Measurements from ENCODE around the gene DAPK2. TPM values are rescaled to one million over a fixed set of nuclear protein-coding genes. Genes with fewer than 3 reads are reported as not detected.

Gene DAPK2
- total and polyA plus RNA-seq, 2 of the 13 experiments (the other 11 are each of a cell fraction or from before 2014, with no cell fraction given), result 0.33 to 0.63 TPM

DNA sequence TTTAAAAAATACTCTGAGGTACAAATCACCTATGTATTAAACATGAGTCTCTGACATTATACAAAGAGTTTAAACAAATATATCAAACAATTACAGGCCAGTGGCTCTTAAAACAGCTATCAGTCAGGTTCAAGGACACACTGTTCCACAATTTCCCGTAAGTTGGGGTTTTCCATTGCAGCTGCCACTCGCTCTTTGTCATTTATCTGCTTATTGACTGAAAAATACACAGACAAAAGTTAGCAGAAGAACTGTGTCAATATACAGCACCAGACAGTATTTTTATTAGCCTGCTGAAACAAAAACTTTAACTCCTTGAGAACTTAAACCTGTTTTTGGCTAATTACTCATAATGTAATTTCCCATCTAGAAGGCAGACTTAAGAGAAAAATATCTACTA, 26.5 kb upstream of the DAPK2 start (continued):
- no peak for TF ChIP-seq ZFP62 (CRISPR knock-in tag; IDR thresholded peaks at IDR 0.05)
- TF ChIP-seq NR2F2 (IDR thresholded peaks at IDR 0.05; ENCODE audit: borderline replicate concordance, low read depth), result peak; percentile 78; the same call in 1 of the 2 replicates
- TF ChIP-seq, protein P1, sequence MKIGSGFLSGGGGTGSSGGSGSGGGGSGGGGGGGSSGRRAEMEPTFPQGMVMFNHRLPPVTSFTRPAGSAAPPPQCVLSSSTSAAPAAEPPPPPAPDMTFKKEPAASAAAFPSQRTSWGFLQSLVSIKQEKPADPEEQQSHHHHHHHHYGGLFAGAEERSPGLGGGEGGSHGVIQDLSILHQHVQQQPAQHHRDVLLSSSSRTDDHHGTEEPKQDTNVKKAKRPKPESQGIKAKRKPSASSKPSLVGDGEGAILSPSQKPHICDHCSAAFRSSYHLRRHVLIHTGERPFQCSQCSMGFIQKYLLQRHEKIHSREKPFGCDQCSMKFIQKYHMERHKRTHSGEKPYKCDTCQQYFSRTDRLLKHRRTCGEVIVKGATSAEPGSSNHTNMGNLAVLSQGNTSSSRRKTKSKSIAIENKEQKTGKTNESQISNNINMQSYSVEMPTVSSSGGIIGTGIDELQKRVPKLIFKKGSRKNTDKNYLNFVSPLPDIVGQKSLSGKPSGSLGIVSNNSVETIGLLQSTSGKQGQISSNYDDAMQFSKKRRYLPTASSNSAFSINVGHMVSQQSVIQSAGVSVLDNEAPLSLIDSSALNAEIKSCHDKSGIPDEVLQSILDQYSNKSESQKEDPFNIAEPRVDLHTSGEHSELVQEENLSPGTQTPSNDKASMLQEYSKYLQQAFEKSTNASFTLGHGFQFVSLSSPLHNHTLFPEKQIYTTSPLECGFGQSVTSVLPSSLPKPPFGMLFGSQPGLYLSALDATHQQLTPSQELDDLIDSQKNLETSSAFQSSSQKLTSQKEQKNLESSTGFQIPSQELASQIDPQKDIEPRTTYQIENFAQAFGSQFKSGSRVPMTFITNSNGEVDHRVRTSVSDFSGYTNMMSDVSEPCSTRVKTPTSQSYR (CRISPR knock-in tag; IDR thresholded peaks at IDR 0.05; ENCODE audit: borderline replicate concordance), result peak; percentile 56; the same call in 1 of the 2 replicates
- no peak for TF ChIP-seq ZNF446 (CRISPR knock-in tag; IDR thresholded peaks at IDR 0.05)
- TF ChIP-seq HNRNPUL1 (IDR thresholded peaks at IDR 0.05; ENCODE audit: low read depth, low read length), result peak; percentile 34; the same call in 1 of the 2 replicates
- TF ChIP-seq, protein P2, sequence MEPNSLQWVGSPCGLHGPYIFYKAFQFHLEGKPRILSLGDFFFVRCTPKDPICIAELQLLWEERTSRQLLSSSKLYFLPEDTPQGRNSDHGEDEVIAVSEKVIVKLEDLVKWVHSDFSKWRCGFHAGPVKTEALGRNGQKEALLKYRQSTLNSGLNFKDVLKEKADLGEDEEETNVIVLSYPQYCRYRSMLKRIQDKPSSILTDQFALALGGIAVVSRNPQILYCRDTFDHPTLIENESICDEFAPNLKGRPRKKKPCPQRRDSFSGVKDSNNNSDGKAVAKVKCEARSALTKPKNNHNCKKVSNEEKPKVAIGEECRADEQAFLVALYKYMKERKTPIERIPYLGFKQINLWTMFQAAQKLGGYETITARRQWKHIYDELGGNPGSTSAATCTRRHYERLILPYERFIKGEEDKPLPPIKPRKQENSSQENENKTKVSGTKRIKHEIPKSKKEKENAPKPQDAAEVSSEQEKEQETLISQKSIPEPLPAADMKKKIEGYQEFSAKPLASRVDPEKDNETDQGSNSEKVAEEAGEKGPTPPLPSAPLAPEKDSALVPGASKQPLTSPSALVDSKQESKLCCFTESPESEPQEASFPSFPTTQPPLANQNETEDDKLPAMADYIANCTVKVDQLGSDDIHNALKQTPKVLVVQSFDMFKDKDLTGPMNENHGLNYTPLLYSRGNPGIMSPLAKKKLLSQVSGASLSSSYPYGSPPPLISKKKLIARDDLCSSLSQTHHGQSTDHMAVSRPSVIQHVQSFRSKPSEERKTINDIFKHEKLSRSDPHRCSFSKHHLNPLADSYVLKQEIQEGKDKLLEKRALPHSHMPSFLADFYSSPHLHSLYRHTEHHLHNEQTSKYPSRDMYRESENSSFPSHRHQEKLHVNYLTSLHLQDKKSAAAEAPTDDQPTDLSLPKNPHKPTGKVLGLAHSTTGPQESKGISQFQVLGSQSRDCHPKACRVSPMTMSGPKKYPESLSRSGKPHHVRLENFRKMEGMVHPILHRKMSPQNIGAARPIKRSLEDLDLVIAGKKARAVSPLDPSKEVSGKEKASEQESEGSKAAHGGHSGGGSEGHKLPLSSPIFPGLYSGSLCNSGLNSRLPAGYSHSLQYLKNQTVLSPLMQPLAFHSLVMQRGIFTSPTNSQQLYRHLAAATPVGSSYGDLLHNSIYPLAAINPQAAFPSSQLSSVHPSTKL (CRISPR knock-in tag; IDR thresholded peaks at IDR 0.05), result peak; percentile 99
- TF ChIP-seq AKAP8 (CRISPR knock-in tag; IDR thresholded peaks at IDR 0.05), result no peak
- TF ChIP-seq CAMTA2 (CRISPR knock-in tag; IDR thresholded peaks at IDR 0.05; ENCODE audit: borderline replicate concordance), result no peak
- no peak for TF ChIP-seq FIP1L1 (IDR thresholded peaks at IDR 0.05; ENCODE audit: borderline replicate concordance, insufficient read depth, low read depth, low read length)
- no peak for TF ChIP-seq NAIF1 (CRISPR knock-in tag; IDR thresholded peaks at IDR 0.05; ENCODE audit: borderline replicate concordance)
- peak; percentile 97 for TF ChIP-seq ZNF652 (CRISPR knock-in tag; IDR thresholded peaks at IDR 0.05; ENCODE audit: borderline replicate concordance, low read depth)
- 0 out of 2 replicates have a peak, but pooled peaks have one; percentile 63 for TF ChIP-seq KDM4B (CRISPR knock-in tag; IDR thresholded peaks at IDR 0.05)
- TF ChIP-seq PAXIP1 (CRISPR knock-in tag; conservative IDR thresholded peaks at IDR 0.05), result peak; percentile 91
- no peak for TF ChIP-seq MATR3 (CRISPR knock-in tag; IDR thresholded peaks at IDR 0.05)
- no peak for TF ChIP-seq RBM39 (IDR thresholded peaks at IDR 0.05; ENCODE audit: low read depth, low read length, poor library complexity, severe bottlenecking)
- no peak for TF ChIP-seq ZNF354B (CRISPR knock-in tag; IDR thresholded peaks at IDR 0.05)
- TF ChIP-seq POGZ (CRISPR knock-in tag; IDR thresholded peaks at IDR 0.05), result no peak; the same call in 1 of the 2 replicates
- no peak for TF ChIP-seq ZNF343 (CRISPR knock-in tag; IDR thresholded peaks at IDR 0.05)
- TF ChIP-seq MIER3 (CRISPR knock-in tag; IDR thresholded peaks at IDR 0.05; ENCODE audit: borderline replicate concordance), result peak; percentile 96
- peak; percentile 90 for TF ChIP-seq FOXO1 (CRISPR knock-in tag; IDR thresholded peaks at IDR 0.05)
- no peak for TF ChIP-seq POLR2AphosphoS2 (IDR thresholded peaks at IDR 0.05; ENCODE audit: low read depth, low read length)

All from HepG2 (cell line).